ENCODE results near the gene LBX1. TPM values are rescaled to one million over a fixed set of nuclear protein-coding genes. Genes with fewer than 3 reads are reported as not detected.

Gene LBX1
- total and polyA plus RNA-seq, 3 donors from 2014 or later, result 0.12 TPM; not detected in 2

DNA sequence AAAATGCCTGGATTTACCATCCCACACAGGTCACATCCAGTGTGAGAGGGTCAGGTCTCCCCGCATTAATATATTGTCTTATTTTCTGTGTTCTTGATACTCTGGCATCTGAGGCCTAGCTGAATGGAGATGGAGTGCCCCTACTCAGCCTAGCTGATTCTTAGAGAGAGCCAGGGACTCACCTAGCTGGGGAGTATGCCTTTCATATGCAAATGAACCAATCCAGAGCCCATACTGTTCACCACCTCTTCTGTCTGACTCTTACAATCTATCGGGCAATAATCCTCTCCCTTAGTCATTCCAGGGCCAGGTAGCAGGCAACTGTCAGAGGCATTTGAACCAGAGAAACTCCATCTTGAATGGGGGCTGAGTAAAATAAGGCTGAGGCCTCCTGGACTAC lies 46.3 kb downstream of the LBX1 start:
- H3K9me3 ChIP-seq, result no peaks in the 10 kb centered on the region
- no peak for DNase-seq
- intact Hi-C loops (cut with DNase I; ENCODE audit: low total_unique reads), result no loop called here
- no peak overlapping the region for H3K27ac ChIP-seq
- no peaks in the 10 kb centered on the region for H3K4me1 ChIP-seq
- 76 to 87% methylated on average over 2 of the region's 2 CpGs for WGBS, 2 donors
- no peaks in the 10 kb centered on the region for H3K27me3 ChIP-seq
- H3K4me3 ChIP-seq, result no peak overlapping the region
- TF ChIP-seq, protein P1, sequence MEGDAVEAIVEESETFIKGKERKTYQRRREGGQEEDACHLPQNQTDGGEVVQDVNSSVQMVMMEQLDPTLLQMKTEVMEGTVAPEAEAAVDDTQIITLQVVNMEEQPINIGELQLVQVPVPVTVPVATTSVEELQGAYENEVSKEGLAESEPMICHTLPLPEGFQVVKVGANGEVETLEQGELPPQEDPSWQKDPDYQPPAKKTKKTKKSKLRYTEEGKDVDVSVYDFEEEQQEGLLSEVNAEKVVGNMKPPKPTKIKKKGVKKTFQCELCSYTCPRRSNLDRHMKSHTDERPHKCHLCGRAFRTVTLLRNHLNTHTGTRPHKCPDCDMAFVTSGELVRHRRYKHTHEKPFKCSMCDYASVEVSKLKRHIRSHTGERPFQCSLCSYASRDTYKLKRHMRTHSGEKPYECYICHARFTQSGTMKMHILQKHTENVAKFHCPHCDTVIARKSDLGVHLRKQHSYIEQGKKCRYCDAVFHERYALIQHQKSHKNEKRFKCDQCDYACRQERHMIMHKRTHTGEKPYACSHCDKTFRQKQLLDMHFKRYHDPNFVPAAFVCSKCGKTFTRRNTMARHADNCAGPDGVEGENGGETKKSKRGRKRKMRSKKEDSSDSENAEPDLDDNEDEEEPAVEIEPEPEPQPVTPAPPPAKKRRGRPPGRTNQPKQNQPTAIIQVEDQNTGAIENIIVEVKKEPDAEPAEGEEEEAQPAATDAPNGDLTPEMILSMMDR (IDR thresholded peaks at IDR 0.05), result no peak
- no peak for TF ChIP-seq POLR2A (IDR thresholded peaks at IDR 0.05)
- H3K36me3 ChIP-seq (ENCODE audit: low read depth, missing control alignments), result no peaks in the 10 kb centered on the region

Other genes starting within 250 kb of the LBX1 start
- 100 to 1,000 TPM; 123 to 124 TPM for gene MRPL43, start 242.0 kb downstream of the LBX1 start, total RNA-seq
- 199 TPM for gene MRPL43, start 242.0 kb downstream of the LBX1 start, polyA plus RNA-seq (ENCODE audit: insufficient read depth, low read depth, low replicate concordance)
- gene TWNK, start 241.9 kb downstream of the LBX1 start, total RNA-seq, result 10 to 100 TPM; 24.4 to 31.1 TPM
- 26.4 TPM for gene TWNK, start 241.9 kb downstream of the LBX1 start, polyA plus RNA-seq (ENCODE audit: insufficient read depth, low read depth, low replicate concordance)
- gene LZTS2, start 229.7 kb downstream of the LBX1 start, total RNA-seq, result 100 to 1,000 TPM; 133 to 158 TPM
- 65.9 TPM for gene LZTS2, start 229.7 kb downstream of the LBX1 start, polyA plus RNA-seq (ENCODE audit: insufficient read depth, low read depth, low replicate concordance)
- gene PDZD7, start 198.3 kb downstream of the LBX1 start, total RNA-seq, result 1 to 10 TPM; 2.2 to 3.5 TPM
- gene PDZD7, start 198.3 kb downstream of the LBX1 start, polyA plus RNA-seq (ENCODE audit: insufficient read depth, low read depth, low replicate concordance), result 1.6 TPM
- gene SFXN3, start 198.2 kb downstream of the LBX1 start, total RNA-seq, result 100 to 1,000 TPM in 1 of 2 donors, 10 to 100 TPM in 1; 70.7 to 125 TPM
- gene SFXN3, start 198.2 kb downstream of the LBX1 start, polyA plus RNA-seq (ENCODE audit: insufficient read depth, low read depth, low replicate concordance), result 38.5 TPM
- 10 to 100 TPM in 1 of 2 donors, 1 to 10 TPM in 1; 6.4 to 11.0 TPM for gene KAZALD1, start 167.5 kb downstream of the LBX1 start, total RNA-seq
- gene KAZALD1, start 167.5 kb downstream of the LBX1 start, polyA plus RNA-seq (ENCODE audit: insufficient read depth, low read depth, low replicate concordance), result 6.8 TPM
- 1 to 10 TPM in 1 of 2 donors, under 1 TPM in 1; 0.99 to 1.7 TPM for gene TLX1, start 98.2 kb downstream of the LBX1 start, total RNA-seq
- gene TLX1, start 98.2 kb downstream of the LBX1 start, polyA plus RNA-seq (ENCODE audit: insufficient read depth, low read depth, low replicate concordance), result 0.44 TPM
- 10 to 100 TPM; 40.0 to 43.8 TPM for gene BTRC, start 124.7 kb upstream of the LBX1 start, total RNA-seq
- 41.0 TPM for gene BTRC, start 124.7 kb upstream of the LBX1 start, polyA plus RNA-seq (ENCODE audit: insufficient read depth, low read depth, low replicate concordance)